HG03175 (cell line): Measurements from ENCODE around the gene TIMM17B.
A peak's percentile ranks its signal among the peaks of the same experiment; 100 is the strongest.

Experiments used
- ATAC-seq: cut with Tn5 transposase; IDR thresholded peaks from one replicate; pipeline ENCODE4 v1.9.1; 2021; ENCODE audit warnings: mild to moderate bottlenecking, moderate library complexity; ENCODE audit not compliant: unreplicated experiment

TIMM17B gene

DNA sequence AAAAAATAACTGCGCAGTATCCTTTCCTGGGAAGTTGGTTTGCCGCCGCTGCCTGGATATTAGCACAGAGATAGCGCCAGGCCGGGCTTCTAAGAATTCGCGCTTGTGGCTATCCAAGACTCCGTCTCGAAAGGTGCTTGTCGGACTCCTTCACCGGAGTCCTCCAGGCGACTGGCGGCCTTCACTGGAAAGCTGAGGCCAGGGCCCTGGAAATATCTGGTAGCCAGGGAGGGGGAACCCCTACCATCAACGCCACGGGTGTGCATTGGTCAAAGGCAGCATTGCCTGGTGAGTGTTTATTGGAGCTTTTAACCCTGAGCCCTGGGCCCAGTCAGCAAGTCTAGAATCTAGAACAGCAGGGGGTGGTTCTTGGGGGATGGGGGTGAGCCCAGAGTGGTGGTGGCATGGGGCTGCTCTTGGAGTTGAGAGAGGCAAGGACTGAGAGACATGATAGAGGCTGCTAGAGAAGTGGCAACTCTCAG is 21.8 kb upstream of the TIMM17B start:
- no peak for ATAC-seq

GRCh38 chrX:48918643-48919340 is 21.2 kb upstream of the TIMM17B start, which contains the start of gene PIM2:
Gene PIM2, minus strand, starts transcription at chrX:48919024. Its CDS starts 190 bp downstream, at chrX:48918834.
- peak; percentile 70 for ATAC-seq

- no peak for ATAC-seq
Observed at GRCh38 chrX:48918301-48918642, 20.7 kb upstream of the TIMM17B start.

DNA sequence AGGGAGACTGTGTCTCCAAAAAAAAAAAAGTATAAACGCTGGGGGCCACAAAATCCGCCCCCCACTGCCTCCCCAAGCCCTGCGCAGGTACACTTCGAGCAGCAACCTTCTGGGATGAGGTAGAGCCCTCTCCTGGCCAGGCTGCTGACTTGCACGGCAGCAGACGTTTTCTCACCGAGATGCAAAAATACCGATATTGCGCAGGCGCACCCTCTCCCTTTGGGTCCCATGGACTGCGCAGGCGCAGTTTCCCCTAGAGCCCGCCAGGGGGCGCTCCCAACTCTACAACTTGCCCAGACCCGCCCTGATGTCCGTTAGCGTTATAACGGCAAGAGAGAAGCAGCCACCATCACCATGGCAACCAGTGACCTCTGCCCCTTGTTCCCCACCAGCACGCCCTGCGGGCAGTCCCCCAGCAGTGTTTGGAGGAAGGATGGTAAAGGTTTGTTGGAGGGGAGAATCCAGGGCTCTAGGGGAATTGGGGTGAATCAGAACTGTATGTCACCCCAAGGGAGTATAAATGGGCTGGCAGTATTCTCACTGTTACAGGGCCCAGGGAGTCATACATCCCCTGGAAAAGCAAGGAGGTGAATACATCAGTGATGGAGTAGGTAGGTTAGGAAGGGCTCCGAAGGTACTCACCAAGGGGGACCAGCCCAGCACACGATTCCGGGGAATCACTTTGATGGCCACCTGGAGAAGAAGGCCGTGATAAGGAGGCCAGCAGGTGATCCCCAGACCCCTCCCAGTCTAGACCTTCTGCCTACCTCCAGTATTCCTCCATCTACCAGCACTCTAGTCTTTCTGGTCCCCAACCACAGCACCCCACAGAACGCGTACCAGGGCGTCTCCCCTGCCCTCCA is 19.8 kb upstream of the TIMM17B start:
- peak; percentile 55 for ATAC-seq

- no peak for ATAC-seq
Observed at GRCh38 chrX:48914593-48915493, 17.3 kb upstream of the TIMM17B start.

DNA sequence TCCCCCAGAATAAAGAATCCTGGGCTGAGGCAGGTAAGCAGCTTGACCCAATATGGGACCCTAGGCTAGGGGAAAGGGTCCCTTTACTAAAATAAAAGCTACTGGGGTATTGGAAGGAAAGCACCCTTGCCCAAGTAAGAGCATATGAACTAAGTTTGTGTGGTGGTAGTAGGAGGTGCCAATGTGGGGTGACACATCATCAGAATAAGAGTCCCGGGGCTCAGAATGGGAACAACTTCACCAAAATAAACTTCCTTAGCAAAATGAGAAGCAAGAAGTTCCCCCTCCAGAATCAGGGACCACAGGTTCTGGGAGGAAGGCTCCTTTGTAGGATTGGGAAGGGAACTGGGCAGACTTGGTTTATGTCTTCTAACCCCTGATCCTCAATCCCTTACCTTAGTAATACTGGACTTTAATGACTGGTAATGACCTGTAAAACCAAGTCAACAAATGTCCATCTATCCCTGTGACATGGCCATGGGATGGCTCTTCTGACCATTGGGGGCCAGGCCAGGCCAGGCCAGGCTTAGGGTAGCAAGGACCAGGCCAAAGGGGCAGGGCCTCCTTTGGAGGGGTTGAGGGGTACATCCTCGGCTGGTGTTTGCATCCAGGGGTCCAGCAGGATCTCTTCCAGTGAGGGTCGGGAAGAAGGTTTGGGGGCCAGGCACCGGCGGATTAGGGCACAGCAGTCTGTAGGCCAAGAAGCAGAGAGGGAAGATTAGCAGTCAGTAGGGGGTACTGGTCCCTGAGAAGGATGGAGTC is 16.2 kb upstream of the TIMM17B start:
- no peak for ATAC-seq

DNA sequence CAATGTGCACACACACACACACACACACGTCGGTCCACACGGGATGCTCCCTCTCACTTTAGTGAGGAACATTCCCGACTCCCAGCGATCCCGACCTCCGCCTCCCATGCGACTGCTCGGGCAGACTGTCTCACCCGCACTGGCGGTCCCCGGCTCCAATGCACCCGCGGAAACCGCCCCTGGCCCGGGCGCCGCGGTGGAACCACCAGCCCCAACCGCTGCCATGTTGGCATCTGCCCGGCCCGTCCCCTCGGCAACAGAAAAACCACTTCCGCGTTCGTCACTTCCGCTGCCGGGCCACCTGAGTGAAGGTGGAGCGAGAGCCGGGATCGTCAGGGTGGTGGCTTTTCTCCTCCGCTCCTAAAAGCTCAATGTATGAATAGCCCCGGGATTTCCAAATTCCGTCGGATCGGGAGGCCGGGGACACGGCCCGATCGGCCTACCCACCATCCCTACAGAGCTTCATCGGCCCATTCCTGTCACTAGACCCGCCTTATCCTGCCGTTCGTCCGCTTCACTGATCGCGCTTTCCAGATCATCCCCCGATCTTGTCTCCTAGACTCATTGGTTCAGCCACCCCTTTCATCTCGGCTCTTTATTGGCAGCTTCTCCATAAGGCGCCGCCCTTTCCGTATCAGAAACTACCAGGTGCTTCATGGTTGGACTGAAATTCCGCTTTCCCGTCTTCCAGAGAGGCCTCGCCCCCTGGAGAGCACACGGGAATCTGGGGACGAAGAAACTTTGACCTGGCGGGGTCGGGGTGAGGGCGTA is 14.0 kb upstream of the TIMM17B start, which contains the start of gene SLC35A2:
TSS of gene SLC35A2 (minus strand) at position 235 of the 771 bp plus-strand sequence. CDS start at position 225, 10 bp downstream.
- peak; percentile 80 for ATAC-seq

GRCh38 chrX:48910926-48911411 is 13.4 kb upstream of the TIMM17B start:
- ATAC-seq, result no peak

GRCh38 chrX:48909703-48910294 is 12.2 kb upstream of the TIMM17B start:
- no peak for ATAC-seq

- no peak for ATAC-seq
Observed at GRCh38 chrX:48908600-48908999, 11.0 kb upstream of the TIMM17B start.

DNA sequence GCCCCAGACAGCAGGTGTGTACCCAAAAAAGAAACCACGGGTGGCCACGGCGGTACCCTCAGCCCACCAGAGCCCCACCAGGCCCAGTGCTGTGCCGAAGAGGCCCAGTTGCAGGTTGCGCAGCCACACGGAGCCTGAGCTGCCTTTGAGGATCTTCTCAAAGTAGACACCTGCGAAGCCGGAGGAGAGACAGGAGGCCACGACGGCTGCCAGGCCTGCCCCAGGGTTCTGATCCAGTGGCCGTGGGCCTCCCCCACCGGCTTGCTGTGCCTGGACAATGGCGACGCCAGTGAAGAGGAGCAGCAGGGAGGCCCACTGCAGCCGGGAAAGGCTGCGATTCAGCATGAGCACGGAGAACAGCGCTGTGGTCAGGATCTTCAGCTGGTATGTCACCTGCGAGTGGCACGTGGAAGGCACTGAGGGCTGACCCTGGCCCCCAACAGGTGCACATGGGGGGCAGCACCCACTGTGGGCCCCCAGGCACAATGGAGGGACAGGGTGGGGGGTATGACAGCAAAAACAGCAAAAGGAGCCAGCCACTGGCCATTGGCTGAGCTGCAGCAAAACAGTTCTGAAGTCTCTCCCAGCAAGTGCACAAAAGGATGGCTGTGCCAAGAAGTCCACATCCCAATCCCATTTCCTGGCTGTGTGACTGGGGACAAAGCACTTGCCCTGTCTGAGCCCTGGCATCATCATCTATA is 7.7 kb upstream of the TIMM17B start:
- ATAC-seq, result no peak

DNA sequence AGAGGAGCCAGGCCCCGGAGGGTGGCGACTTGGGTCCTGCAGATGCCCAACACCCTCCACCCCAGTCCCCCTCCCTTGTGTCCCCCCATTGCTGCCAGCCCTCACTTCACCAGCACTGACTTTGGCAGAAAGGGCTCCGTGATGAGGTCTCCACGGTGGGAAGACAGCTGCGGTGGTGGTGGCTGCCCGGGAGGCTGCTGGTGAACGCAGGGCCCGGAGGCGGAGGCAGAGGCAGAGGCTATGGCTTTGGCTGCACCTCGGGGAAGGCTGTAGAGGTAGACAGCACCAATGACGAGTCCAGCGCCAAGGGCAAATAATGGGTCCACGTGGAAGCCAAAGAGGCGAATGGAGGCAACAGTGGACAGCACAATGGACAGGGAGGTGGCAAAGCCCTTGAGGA is 7.1 kb upstream of the TIMM17B start:
- ATAC-seq, result no peak

GRCh38 chrX:48904180-48904579 is 6.6 kb upstream of the TIMM17B start:
- ATAC-seq, result no peak

- ATAC-seq, result no peak
Observed at GRCh38 chrX:48903290-48903689, 5.7 kb upstream of the TIMM17B start.

GRCh38 chrX:48902776-48903175 is 5.2 kb upstream of the TIMM17B start:
- ATAC-seq, result no peak

DNA sequence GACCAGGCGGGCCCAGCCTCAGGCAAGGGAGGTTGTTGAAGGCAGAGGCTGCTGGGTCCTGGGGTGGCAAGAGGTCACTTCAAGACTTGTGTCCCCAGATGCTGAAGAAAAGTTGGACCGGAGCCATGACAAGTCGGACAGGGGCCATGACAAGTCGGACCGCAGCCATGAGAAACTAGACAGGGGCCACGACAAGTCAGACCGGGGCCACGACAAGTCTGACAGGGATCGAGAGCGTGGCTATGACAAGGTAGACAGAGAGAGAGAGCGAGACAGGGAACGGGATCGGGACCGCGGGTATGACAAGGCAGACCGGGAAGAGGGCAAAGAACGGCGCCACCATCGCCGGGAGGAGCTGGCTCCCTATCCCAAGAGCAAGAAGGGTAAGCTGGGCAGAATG is 4.6 kb upstream of the TIMM17B start:
- ATAC-seq, result no peak

DNA sequence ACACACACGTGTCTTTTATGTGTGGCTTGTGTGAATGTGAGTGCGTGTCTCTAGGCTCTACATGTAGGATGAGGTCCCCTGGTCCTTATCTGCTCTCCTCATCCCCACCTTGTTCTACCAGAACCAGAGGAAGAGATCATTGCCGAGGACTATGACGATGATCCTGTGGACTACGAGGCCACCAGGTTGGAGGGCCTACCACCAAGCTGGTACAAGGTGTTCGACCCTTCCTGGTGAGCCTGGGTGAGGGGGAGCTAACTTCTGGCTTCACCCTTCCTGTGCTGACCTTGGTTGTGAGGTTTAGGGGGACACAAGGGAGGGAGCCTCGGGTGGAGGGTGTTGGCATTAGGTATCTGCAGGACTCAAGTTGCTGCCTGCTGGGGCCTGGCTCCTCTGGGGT is 3.5 kb upstream of the TIMM17B start:
- no peak for ATAC-seq

- no peak for ATAC-seq
Observed at GRCh38 chrX:48899078-48899410, 1.5 kb upstream of the TIMM17B start.
